K562 (cell line): ENCODE measurements around the gene LGALS13. TPM values are rescaled to one million over a fixed set of nuclear protein-coding genes. Genes with fewer than 3 reads are reported as not detected.

ENCODE experiments used
- ATAC-seq: fragments of 200-7000 bp; cut with Tn5 transposase; 3 replicates; pipeline ENCODE4 v1.9.1; 2020; ENCODE audit warnings: moderate library complexity
- BruUV-seq: library from RNA; stranded (reverse); fragments of 400-500 nt; replicated peaks from 2 replicates; lab custom pipeline; 2021; lab: Mats Ljungman, UMichigan
- CTCF ChIA-PET: fragments of 300-600 bp; formaldehyde crosslinking; extraction: SDS; loops from one replicate; lab custom pipeline; 2021; ENCODE audit warnings: low intra/inter-chr PET ratio; lab: Yijun Ruan, JAX
- POLR2A ChIA-PET: fragments of 300-600, 350-650 bp; sonication (Branson Sonifier 250); formaldehyde crosslinking; extraction: SDS; loops from one replicate; lab custom pipeline; 2021; ENCODE audit warnings: antibody characterized with exemption, inconsistent platforms; lab: Yijun Ruan, JAX
- DNase-seq, 4 experiments: peaks; one replicate each; pipeline versions ENCODE4 v3.0.0 to v3.0.0-alpha.2; 2011 to 2018; ENCODE audit warnings: low spot score in 3 of 4, mixed read lengths in 3 of 4; ENCODE audit errors: extremely low read depth in 1 of 4
- FAIRE-seq: peaks from 2 replicates; lab custom pipeline; 2011; peaks lifted over from hg19 to GRCh38; lab: Jason Lieb, UNC
- H2AFZ ChIP-seq: 2 replicates; pipeline ENCODE4 v1.6.0; 2011; ENCODE audit warnings: low read depth, low read length, control low read depth, inconsistent platforms
- H3K27ac ChIP-seq: fragments of 200-600 bp; 3 replicates; pipeline ENCODE4 v1.8.0; 2011; ENCODE audit warnings: low read depth, mild to moderate bottlenecking, control low read depth, inconsistent platforms, low read length, moderate library complexity, mixed read lengths; ENCODE audit errors: extremely low read depth
- H3K27me3 ChIP-seq, 2 experiments: fragments of 300-600 bp in 1 of 2; 2 replicates in 1 of 2; 3 replicates in 1 of 2; pipeline versions ENCODE4 v1.6.0 to v1.8.0; 2011; ENCODE audit warnings: inconsistent platforms in 2 of 2, low read length in 2 of 2, mild to moderate bottlenecking in 1 of 2, mixed read lengths in 1 of 2, moderate library complexity in 1 of 2; ENCODE audit not compliant: control insufficient read depth in 2 of 2, insufficient read depth in 2 of 2
- H3K36me3 ChIP-seq: fragments of 300-600 bp; 3 replicates; pipeline ENCODE4 v1.8.0; 2011; ENCODE audit warnings: mild to moderate bottlenecking, low read length, inconsistent platforms; ENCODE audit not compliant: control insufficient read depth, insufficient read depth
- H3K4me1 ChIP-seq, 2 experiments: fragments of 200-600 bp in 1 of 2; replicated peaks in 1 of 2; 2 replicates in 1 of 2; 3 replicates in 1 of 2; pipeline versions ENCODE4 v1.5.1 to v1.8.0; 2011; ENCODE audit warnings: inconsistent platforms in 2 of 2, low read length in 2 of 2, mild to moderate bottlenecking in 1 of 2, mixed read lengths in 1 of 2, moderate library complexity in 1 of 2; ENCODE audit not compliant: control insufficient read depth in 2 of 2, insufficient read depth in 2 of 2
- H3K4me2 ChIP-seq: 2 replicates; pipeline ENCODE4 v1.6.1; 2011; ENCODE audit warnings: low read length, control low read depth, inconsistent platforms, mixed read lengths; ENCODE audit not compliant: insufficient read depth
- H3K4me3 ChIP-seq: fragments of 200-600 bp; sonication (generic), shearing (Covaris generic); 2 replicates; pipeline ENCODE4 v1.5.1; 2016; ENCODE audit warnings: control low read depth, inconsistent platforms
- H3K79me2 ChIP-seq: fragments of 200-600 bp; 3 replicates; pipeline ENCODE4 v1.8.0; 2011; ENCODE audit warnings: low read length, inconsistent platforms; ENCODE audit not compliant: control insufficient read depth, insufficient read depth
- H3K9ac ChIP-seq, 2 experiments: 2 replicates each; pipeline versions ENCODE4 v1.6.0 to v1.6.1; 2011; ENCODE audit warnings: low read depth in 2 of 2, low read length in 2 of 2, control low read depth in 1 of 2, inconsistent platforms in 1 of 2, mild to moderate bottlenecking in 1 of 2, mixed read lengths in 1 of 2; ENCODE audit not compliant: insufficient read depth in 1 of 2
- H3K9me1 ChIP-seq: one replicate; pipeline ENCODE4 v1.6.0; 2011; ENCODE audit warnings: inconsistent platforms, mild to moderate bottlenecking, low read length, moderate library complexity; ENCODE audit not compliant: control insufficient read depth, insufficient read depth
- H3K9me3 ChIP-seq: replicated peaks from 2 replicates; pipeline ENCODE4 v1.5.1; 2011; ENCODE audit warnings: low read depth, low read length, inconsistent platforms; ENCODE audit not compliant: control insufficient read depth, insufficient read depth
- H4K20me1 ChIP-seq: replicated peaks from 2 replicates; pipeline ENCODE4 v1.6.1; 2011; ENCODE audit warnings: low read length, inconsistent platforms, mixed read lengths; ENCODE audit not compliant: control insufficient read depth, insufficient read depth
- BMI1 ChIP-seq: fragments of 150-350 bp; IDR thresholded peaks from 2 replicates; pipeline ENCODE4 v1.6.1; 2014; ENCODE audit warnings: low read length
- KLF10 ChIP-seq: fragments of 250-450 bp; sonication (Bioruptor Pico); IDR thresholded peaks from 2 replicates; pipeline ENCODE4 v1.6.1; 2021; ENCODE audit warnings: matching md5 sums
- KLF13 ChIP-seq: fragments of 450-650 bp; IDR thresholded peaks from 2 replicates; pipeline ENCODE4 v1.6.1; 2016; ENCODE audit warnings: missing genetic modification characterization, low read depth, mild to moderate bottlenecking, missing compliant biosample characterization, moderate library complexity, borderline replicate concordance
- KLF16 ChIP-seq: IDR thresholded peaks from 2 replicates; pipeline ENCODE4 v1.6.1; 2016; ENCODE audit warnings: antibody characterized with exemption
- NFE2L1 ChIP-seq: fragments of 450-650 bp; IDR thresholded peaks from 2 replicates; pipeline ENCODE4 v1.6.1; 2016; ENCODE audit warnings: missing genetic modification characterization, low read depth, mild to moderate bottlenecking, missing compliant biosample characterization, moderate library complexity, borderline replicate concordance
- RAD51 ChIP-seq: fragments of 450-650 bp; IDR thresholded peaks from 2 replicates; pipeline ENCODE4 v1.7.1; 2016; ENCODE audit warnings: low read depth, mild to moderate bottlenecking, borderline replicate concordance
- RBM14 ChIP-seq: fragments of 200-400 bp; formaldehyde crosslinking; IDR thresholded peaks from 2 replicates; pipeline ENCODE4 v1.6.1; 2018; ENCODE audit warnings: low read depth, mild to moderate bottlenecking, low read length, moderate library complexity, borderline replicate concordance; ENCODE audit not compliant: insufficient read depth
- SMARCE1 ChIP-seq: fragments of 450-650 bp; IDR thresholded peaks from 2 replicates; pipeline ENCODE4 v1.7.1; 2016; ENCODE audit warnings: mild to moderate bottlenecking
- WGBS: fragments of 100-300 bp; shearing (Covaris generic); methylation state at CpG from one replicate; pipeline ENCODE4 v1.1.6; 2016; ENCODE audit warnings: low coverage, mixed read lengths; ENCODE audit not compliant: insufficient coverage; ENCODE audit errors: missing lambda C conversion rate; 5-methylcytosine and 5-hydroxymethylcytosine counted together
- in situ Hi-C: fragments of 300-500 bp; cut with MboI; formaldehyde crosslinking; loops from 4 replicates; pipeline ENCODE4 v1.15.0; 2018; ENCODE audit warnings: inconsistent platforms, mixed read lengths
- intact Hi-C: fragments of 100-400 bp; cut with micrococcal nuclease; formaldehyde crosslinking; loops from 2 replicates; pipeline ENCODE4 v1.14.2; 2022
- polyA plus RNA-seq, 8 experiments: library from polyadenylated mRNA; depleted of rRNA in 4 of 8; stranded (reverse) in 5 of 8; unstranded in 3 of 8; fragments of >200 nt; fragmentation: Nextera tagmentation in 2 of 8; fragmentation: Illumina TruSeq in 1 of 8; extraction: Ambion mirVana in 2 of 8; extraction: Trizol in 1 of 8; gene quantifications; 2 replicates each; pipeline versions ENCODE4 v1.2.1 to v1.2.3, GENCODE V29; 2011 to 2014; ENCODE audit warnings: inconsistent platforms in 1 of 8, missing spikeins in 1 of 8
- total RNA-seq, 7 experiments: library from RNA; depleted of rRNA in 6 of 7; stranded (reverse); fragments of >200 nt in 6 of 7; fragmentation: Illumina TruSeq in 2 of 7; extraction: Trizol in 2 of 7; gene quantifications; 2 replicates each; pipeline versions ENCODE4 v1.2.1 to v1.2.3, GENCODE V29; 2011 to 2021; ENCODE audit warnings: low replicate concordance in 1 of 7
- TF ChIP-seq, protein P1 (sequence below): fragments of 450-650 bp; formaldehyde crosslinking; IDR thresholded peaks from 2 replicates; pipeline ENCODE4 v1.4.0; 2020; ENCODE audit warnings: mild to moderate bottlenecking, mixed read lengths

The LGALS13 gene
- total and polyA plus RNA-seq, 9 of the 15 experiments (the other 6 are each of a cell fraction or from before 2014, with no cell fraction given) = 0.11 to 0.43 TPM; not detected in 7

DNA sequence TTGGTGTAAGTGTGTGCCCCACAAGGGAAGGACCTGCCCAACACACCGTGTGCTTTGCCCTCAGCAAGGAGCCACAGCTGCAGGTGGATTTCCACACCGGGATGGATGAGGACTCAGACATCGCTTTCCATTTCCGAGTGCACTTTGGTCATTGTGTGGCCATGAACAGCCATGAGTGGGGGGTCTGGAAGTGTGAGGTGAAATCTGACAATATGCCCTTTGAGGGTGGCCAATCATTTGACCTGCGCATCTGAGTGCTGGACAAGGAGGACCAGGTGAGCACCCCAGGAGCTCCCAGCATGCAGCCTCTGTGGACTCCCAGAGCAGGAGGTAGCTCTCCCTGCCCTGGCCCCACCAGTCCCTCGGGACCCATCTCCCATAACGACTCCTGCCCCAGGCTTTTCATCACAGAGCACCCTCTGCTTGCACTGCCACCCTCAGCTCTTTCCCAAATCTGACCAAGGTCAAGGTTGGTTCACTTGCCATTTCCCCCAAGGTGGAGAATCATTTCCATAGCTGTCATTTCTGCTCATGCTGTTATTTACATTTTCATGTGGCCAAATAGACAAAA is 49.2 kb upstream of the LGALS13 start:
- no peaks in the 10 kb centered on the region; a peak in 1 of 5 replicates for H3K4me1 ChIP-seq
- no peaks in the 10 kb centered on the region for H3K9me1 ChIP-seq
- H3K9me3 ChIP-seq = no peaks in the 10 kb centered on the region
- in situ Hi-C loops = no loop called here
- no peak overlapping the region for H2AFZ ChIP-seq
- H3K9ac ChIP-seq = no peak overlapping the region
- H4K20me1 ChIP-seq = no peaks in the 10 kb centered on the region
- POLR2A ChIA-PET = no interaction called here
- H3K27ac ChIP-seq = no peak overlapping the region
- CTCF ChIA-PET = no interaction called here
- 1% methylated on average over 7 of the region's 7 CpGs for WGBS
- intact Hi-C loops = loop anchor here (5.0 to 10.0 kb wide), 2 partner anchors 212 to 289 kb away; no protein-coding TSS in a partner anchor
- TF ChIP-seq BMI1 (no peak), SMARCE1 (no peak)
- no peaks in the 10 kb centered on the region for H3K36me3 ChIP-seq
- peaks cover 12 to 20% of the 10 kb centered on the region in 2 experiments; a peak in 4 of 5 replicates for H3K27me3 ChIP-seq
- FAIRE-seq (no peak), DNase-seq (no peak), ATAC-seq (no peak)
- H3K79me2 ChIP-seq = no peaks in the 10 kb centered on the region
- no peak overlapping the region for H3K4me2 ChIP-seq
- no peak overlapping the region for H3K4me3 ChIP-seq
- BruUV-seq = no TSS peak

DNA sequence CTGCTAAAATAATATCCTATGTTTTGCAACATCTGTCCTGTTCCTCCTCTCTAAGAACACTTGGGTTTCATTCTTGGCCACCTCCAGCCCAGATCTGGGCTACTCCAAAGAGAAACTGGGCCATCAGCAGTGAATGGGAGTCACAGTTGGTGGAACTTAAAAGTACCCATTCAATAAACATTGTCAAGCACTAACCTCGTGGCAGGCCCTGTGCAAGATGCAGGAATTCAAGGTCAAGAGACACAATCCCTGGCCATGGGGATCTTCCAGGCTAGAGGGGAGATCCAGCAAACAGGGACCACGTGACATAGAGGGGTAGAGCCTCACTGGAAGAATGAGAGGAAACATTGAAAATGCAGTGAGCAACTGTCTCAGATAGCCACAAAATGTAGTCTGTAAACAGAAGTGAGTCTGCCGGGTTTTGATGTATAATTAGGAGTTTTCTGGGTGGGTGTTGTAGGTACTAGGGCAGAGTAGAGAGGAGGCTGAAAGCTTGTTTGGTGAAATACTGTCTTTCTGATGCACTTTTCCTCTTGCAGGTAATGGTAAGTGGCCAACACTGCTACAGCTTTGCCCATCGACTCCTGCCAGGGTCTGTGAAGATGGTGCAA is 47.5 kb upstream of the LGALS13 start:
- ChIA-PET POLR2A (no interaction called here), CTCF (interaction anchor here (1.0 kb wide), 1 partner anchor 117 kb away, joined by 3 read pairs; no protein-coding TSS in a partner anchor)
- BruUV-seq = no TSS peak
- in situ Hi-C loops (no loop called here), intact Hi-C loops (loop anchor here (5.0 to 10.0 kb wide), 2 partner anchors 210 to 287 kb away; no protein-coding TSS in a partner anchor)
- no peaks in the 10 kb centered on the region for H3K36me3 ChIP-seq
- no peaks in the 10 kb centered on the region for H3K9me1 ChIP-seq
- H3K79me2 ChIP-seq = no peaks in the 10 kb centered on the region
- H3K9me3 ChIP-seq = no peaks in the 10 kb centered on the region
- peaks cover 17 to 32% of the 10 kb centered on the region in 2 experiments; a peak in 4 of 5 replicates for H3K27me3 ChIP-seq
- ATAC-seq (no peak), DNase-seq (no peak), FAIRE-seq (no peak)
- H3K9ac ChIP-seq = no peak overlapping the region
- TF ChIP-seq KLF10 (CRISPR knock-in tag) (no peak), KLF13 (tag) (no peak), RBM14 (no peak), NFE2L1 (tag) (no peak), KLF16 (no peak), RAD51 (peak; percentile 30; the same call in 1 of the 2 replicates)
- TF ChIP-seq, protein P1, sequence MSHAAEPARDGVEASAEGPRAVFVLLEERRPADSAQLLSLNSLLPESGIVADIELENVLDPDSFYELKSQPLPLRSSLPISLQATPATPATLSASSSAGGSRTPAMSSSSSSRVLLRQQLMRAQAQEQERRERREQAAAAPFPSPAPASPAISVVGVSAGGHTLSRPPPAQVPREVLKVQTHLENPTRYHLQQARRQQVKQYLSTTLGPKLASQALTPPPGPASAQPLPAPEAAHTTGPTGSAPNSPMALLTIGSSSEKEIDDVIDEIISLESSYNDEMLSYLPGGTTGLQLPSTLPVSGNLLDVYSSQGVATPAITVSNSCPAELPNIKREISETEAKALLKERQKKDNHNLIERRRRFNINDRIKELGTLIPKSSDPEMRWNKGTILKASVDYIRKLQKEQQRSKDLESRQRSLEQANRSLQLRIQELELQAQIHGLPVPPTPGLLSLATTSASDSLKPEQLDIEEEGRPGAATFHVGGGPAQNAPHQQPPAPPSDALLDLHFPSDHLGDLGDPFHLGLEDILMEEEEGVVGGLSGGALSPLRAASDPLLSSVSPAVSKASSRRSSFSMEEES (CRISPR knock-in tag) = peak; percentile 52
- no peaks in the 10 kb centered on the region for H4K20me1 ChIP-seq
- H2AFZ ChIP-seq = no peak overlapping the region
- H3K4me1 ChIP-seq = no peaks in the 10 kb centered on the region; a peak in 1 of 5 replicates
- H3K4me2 ChIP-seq = no peak overlapping the region
- no peak overlapping the region for H3K4me3 ChIP-seq
- no peak overlapping the region for H3K27ac ChIP-seq
- 0% methylated on average over 4 of the region's 4 CpGs for WGBS
